ENCODE measurements around the gene FGD2.

- TF ChIP-seq, protein P1, sequence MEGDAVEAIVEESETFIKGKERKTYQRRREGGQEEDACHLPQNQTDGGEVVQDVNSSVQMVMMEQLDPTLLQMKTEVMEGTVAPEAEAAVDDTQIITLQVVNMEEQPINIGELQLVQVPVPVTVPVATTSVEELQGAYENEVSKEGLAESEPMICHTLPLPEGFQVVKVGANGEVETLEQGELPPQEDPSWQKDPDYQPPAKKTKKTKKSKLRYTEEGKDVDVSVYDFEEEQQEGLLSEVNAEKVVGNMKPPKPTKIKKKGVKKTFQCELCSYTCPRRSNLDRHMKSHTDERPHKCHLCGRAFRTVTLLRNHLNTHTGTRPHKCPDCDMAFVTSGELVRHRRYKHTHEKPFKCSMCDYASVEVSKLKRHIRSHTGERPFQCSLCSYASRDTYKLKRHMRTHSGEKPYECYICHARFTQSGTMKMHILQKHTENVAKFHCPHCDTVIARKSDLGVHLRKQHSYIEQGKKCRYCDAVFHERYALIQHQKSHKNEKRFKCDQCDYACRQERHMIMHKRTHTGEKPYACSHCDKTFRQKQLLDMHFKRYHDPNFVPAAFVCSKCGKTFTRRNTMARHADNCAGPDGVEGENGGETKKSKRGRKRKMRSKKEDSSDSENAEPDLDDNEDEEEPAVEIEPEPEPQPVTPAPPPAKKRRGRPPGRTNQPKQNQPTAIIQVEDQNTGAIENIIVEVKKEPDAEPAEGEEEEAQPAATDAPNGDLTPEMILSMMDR (IDR thresholded peaks at IDR 0.05) = no peak
- TF ChIP-seq POLR2A (IDR thresholded peaks at IDR 0.05) = no peak
Measured at GRCh38 chr6:37057128-37057471, 51.6 kb downstream of the FGD2 start.

Data from lower leg skin (tissue), 3 donors.